Aorta (tissue), 5 donors: ENCODE data around the gene ATG4A. TPM values are rescaled to one million over a fixed set of nuclear protein-coding genes. Genes with fewer than 3 reads are reported as not detected.

Source experiments
- ATAC-seq: fragments of 200-7000 bp; cut with Tn5 transposase; one replicate; pipeline ENCODE4 v1.9.1; 2022; ENCODE audit warnings: moderate library complexity; ENCODE audit not compliant: low FRiP score
- DNase-seq, 2 donors: peaks; one replicate each; pipeline ENCODE4 v3.0.0-alpha.2; 2020
- H3K27ac ChIP-seq, 2 donors: one replicate each; pipeline ENCODE4 v1.5.1; 2013; ENCODE audit warnings: low read length in 2 of 2, mild to moderate bottlenecking in 2 of 2, moderate library complexity in 2 of 2, control low read depth in 1 of 2, inconsistent platforms in 1 of 2, low read depth in 1 of 2
- H3K27me3 ChIP-seq, 2 donors: one replicate each; pipeline ENCODE4 v1.6.1; 2013; ENCODE audit warnings: control low read depth in 1 of 2, low read length in 1 of 2, mild to moderate bottlenecking in 1 of 2, moderate library complexity in 1 of 2; ENCODE audit not compliant: insufficient read depth in 2 of 2, control insufficient read depth in 1 of 2
- H3K36me3 ChIP-seq, 2 donors: one replicate each; pipeline ENCODE4 v1.6.1; 2013; ENCODE audit warnings: control low read depth in 1 of 2, low read length in 1 of 2, mild to moderate bottlenecking in 1 of 2; ENCODE audit not compliant: insufficient read depth in 2 of 2, control insufficient read depth in 1 of 2
- H3K4me1 ChIP-seq, 2 donors: one replicate each; pipeline ENCODE4 v1.6.1; 2013; ENCODE audit warnings: low read length in 2 of 2, control low read depth in 1 of 2, mild to moderate bottlenecking in 1 of 2, moderate library complexity in 1 of 2; ENCODE audit not compliant: insufficient read depth in 2 of 2, control insufficient read depth in 1 of 2
- H3K4me3 ChIP-seq, 2 donors: one replicate each; pipeline ENCODE4 v1.5.1; 2013; ENCODE audit warnings: low read length in 2 of 2, control low read depth in 1 of 2, mild to moderate bottlenecking in 1 of 2
- H3K9me3 ChIP-seq: one replicate; pipeline ENCODE4 v1.6.1; 2013; ENCODE audit warnings: mild to moderate bottlenecking, low read length; ENCODE audit not compliant: control insufficient read depth
- WGBS, 2 donors: extraction: QIAGEN DNeasy Blood & Tissue Kit; methylation state at CpG; one replicate each; pipeline ENCODE4 v1.1.7; 2013; 5-methylcytosine and 5-hydroxymethylcytosine counted together
- intact Hi-C, 2 donors: fragments of 100-400 bp; cut with DNase I; formaldehyde crosslinking; loops; one replicate each; pipeline versions ENCODE4 v1.14.2 to v1.15.0; 2022
- polyA plus RNA-seq, 2 donors: library from polyadenylated mRNA; stranded (reverse); fragments of 200-250 nt; gene quantifications; one replicate each; pipeline ENCODE4 v1.2.3, GENCODE V29; 2013
- total RNA-seq, 2 donors: library from RNA; stranded (reverse); fragmentation: NEBNext Ultra II Directional; extraction: Animal tissue kit (Norgen Biotek cat#: 25700); gene quantifications; one replicate each; pipeline ENCODE4 v1.2.1, GENCODE V29; 2021
- donor health status: healthy with polysubstance abuse.
- donor health status: Bipolar disorder and iron deficiency.
- donor health status: DM: no; HTN: no; CAD: no.
- donor health status: DM: no; HTN: no; CAD: no.
- donor health status: DM: yes; HTN: yes; CAD: no.

Gene ATG4A
- total and polyA plus RNA-seq, 4 donors = 10.5 to 14.4 (median 13.1) TPM

DNA sequence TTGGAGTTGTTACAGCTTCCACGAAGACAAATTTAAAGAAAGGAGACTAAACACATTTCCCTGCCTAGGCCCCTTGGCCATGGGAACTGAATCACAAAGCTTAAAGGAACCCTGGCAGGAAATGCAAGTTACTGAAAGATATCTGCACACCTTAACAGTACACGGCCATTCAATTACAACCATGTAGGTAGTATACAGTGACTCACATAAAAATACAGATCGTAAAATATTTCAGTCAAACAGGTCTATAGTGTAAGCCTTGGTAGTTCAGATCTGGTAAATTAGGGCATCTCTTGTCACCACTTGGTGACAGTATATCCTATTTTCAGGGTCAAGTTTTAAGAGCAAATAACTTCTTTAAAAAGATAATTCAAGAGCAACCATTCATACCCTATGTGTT lies 112.0 kb downstream of the ATG4A start:
- ATAC-seq (no peak), DNase-seq (no peak)
- H3K4me1 ChIP-seq = no peaks in the 10 kb centered on the region
- WGBS, 2 donors = 61 to 84% methylated on average over 3 of the region's 3 CpGs
- no peak overlapping the region for H3K27ac ChIP-seq
- peaks cover 0 to 4% of the 10 kb centered on the region in 2 donors for H3K27me3 ChIP-seq
- intact Hi-C loops = loop anchor here in 1 of 2 donors (10.0 kb wide), 2 partner anchors 59 to 1271 kb away; no protein-coding TSS in a partner anchor
- no peak overlapping the region for H3K4me3 ChIP-seq
- H3K36me3 ChIP-seq = no peaks in the 10 kb centered on the region
- no peaks in the 10 kb centered on the region for H3K9me3 ChIP-seq

Other genes with a start within 250 kb of the ATG4A start
- not detected for gene TEX13B, start 109.4 kb upstream of the ATG4A start, total RNA-seq
- gene TEX13B, start 109.4 kb upstream of the ATG4A start, polyA plus RNA-seq = not detected
- gene VSIG1, start 46.7 kb upstream of the ATG4A start, total RNA-seq = not detected
- gene VSIG1, start 46.7 kb upstream of the ATG4A start, polyA plus RNA-seq = not detected
- 10 to 100 TPM; 24.5 to 24.9 TPM for gene PSMD10, start 236 bp upstream of the ATG4A start, total RNA-seq
- gene PSMD10, start 236 bp upstream of the ATG4A start, polyA plus RNA-seq = 10 to 100 TPM; 25.7 to 48.0 TPM